Stimulated activated CD8-positive, alpha-beta memory T cell treated with anti-CD3 and anti-CD28 coated beads, Interleukin-4, amount 100 ng/mL, for 24 hours (primary cell): ENCODE measurements around the gene PRIMA1.

Experiments
- DNase-seq: peaks from one replicate; pipeline ENCODE4 v3.0.0-alpha.2; 2020; ENCODE audit warnings: low read depth

Gene PRIMA1

GRCh38 chr14:93794756-93795155 lies 6.5 kb upstream of the PRIMA1 start:
- no peak for DNase-seq

- DNase-seq: no peak
Observed at GRCh38 chr14:93793555-93794324, 5.5 kb upstream of the PRIMA1 start.

- no peak for DNase-seq
Observed at GRCh38 chr14:93792391-93792790, 4.1 kb upstream of the PRIMA1 start.

DNA sequence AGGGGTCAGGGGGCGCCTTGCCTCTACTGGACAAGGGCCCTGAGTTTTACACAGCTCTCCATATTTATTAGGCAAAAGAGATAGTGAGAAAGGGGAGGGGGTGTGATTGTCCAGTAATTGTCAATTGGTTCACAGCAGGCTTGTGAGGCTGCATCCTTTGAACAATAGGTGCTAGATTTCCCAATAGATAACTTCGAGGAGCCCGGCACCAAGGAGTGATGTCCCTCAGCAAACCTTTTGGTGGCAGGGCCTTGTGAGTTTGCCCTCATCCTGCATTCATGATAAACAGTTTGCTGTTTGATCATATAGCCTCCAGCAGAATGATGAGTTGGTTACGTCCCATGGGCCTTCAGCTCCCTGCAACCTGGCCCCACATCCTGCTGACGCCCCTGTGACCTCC lies 2.7 kb upstream of the PRIMA1 start:
- no peak for DNase-seq

DNA sequence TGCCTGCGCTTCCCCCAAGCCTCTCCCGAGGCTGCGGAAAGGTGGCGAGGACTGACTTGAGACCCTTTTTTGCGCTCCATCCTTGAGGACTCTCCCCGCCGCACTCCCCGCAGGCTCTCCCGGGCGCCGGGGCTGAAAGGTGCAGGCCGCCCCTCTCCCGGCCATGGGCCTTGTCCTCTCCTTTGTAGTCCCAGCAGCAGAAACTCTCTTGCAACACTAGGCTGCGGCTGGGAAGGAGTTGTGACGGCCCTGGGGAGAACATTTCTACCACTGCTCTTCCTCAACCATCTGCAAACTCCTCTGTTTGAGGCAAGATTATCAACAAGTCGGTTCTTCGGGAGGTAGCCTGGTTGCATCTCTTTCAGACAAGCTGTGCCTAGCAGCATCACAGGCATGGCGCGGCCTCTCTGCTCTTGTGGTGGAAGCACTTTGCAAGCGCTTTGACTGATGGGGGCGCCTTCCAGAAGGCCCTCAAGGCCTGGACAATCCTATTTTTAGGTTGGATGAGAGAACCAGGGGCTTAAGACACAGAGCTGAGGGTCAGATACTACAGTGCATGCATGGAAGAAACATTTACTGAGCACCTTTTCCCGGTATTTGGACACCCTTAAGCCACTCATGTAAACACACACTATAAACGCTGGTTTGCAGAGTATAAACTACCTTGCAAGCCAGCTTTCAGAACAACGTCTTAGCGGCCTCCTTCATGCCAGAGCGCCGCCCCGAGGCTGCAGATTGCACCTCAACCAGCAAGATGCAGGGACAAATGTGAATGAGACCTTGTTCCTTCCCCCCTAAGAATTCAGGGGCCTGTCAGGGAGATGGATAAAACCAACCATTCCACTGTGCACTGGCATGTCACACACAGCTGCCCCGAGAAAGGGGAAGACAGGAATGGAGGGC lies 1.2 kb upstream of the PRIMA1 start:
- no peak for DNase-seq

GRCh38 chr14:93788543-93789227 lies 400 bp upstream of the PRIMA1 start:
- no peak for DNase-seq

DNA sequence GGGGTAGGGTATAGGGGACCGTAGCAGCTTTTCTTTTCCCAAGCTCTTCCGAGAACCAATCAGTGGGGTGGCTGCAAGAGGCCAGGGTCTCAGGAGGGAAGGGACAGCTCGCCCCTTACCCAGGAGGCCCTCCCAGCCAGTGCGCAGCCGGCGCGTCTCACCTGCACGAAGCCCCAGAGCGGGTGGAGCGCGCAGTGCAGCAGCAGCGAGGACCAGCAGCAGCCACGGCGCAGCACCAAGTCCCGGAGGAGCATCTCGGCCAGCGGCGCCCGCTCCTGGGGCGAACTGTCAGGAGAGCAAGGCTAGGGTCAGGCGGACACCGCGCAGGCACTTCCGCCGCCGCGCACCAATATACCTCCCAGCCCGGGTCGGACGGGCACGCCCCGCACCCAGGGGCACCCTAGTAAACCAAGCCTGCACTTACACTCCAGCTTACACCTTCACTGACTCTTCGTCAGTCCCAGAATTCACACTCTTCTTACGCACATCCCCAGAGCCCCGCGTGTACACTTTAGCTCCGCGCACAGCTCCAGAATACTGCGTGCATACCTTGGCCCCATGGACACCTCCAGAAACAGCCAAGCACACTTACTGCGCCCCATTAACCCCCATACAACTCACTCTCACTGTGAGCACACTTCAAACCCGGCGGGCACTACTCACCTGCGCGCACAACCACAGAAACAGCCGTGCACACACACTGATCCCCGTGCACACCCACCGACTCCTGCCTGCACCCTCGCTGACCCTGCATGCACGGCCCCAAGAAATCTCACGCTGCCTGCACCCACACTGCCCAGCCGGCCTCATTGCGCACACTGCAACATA lies 606 bp downstream of the PRIMA1 start:
- DNase-seq: no peak

GRCh38 chr14:93785423-93785822 lies 2.9 kb downstream of the PRIMA1 start:
- DNase-seq: no peak

DNA sequence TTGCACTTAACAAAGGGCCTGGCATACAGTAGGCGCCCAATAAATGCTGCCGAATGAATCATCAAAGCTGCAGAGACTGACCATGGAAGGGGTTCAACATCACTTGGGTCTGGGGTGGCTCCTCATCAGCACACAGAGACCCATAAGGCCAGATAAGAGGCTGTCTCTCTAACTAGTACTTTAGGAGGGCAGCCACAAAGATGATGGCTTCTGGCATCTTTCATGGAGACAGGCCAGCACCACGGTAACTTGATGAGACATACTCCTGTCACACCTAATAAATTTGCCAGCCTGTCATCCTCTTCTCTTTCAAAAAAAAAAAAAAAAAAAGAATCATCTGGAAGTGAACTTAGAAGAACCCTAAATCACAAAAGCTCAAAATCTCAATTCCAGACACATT lies 3.4 kb downstream of the PRIMA1 start:
- DNase-seq: no peak

DNA sequence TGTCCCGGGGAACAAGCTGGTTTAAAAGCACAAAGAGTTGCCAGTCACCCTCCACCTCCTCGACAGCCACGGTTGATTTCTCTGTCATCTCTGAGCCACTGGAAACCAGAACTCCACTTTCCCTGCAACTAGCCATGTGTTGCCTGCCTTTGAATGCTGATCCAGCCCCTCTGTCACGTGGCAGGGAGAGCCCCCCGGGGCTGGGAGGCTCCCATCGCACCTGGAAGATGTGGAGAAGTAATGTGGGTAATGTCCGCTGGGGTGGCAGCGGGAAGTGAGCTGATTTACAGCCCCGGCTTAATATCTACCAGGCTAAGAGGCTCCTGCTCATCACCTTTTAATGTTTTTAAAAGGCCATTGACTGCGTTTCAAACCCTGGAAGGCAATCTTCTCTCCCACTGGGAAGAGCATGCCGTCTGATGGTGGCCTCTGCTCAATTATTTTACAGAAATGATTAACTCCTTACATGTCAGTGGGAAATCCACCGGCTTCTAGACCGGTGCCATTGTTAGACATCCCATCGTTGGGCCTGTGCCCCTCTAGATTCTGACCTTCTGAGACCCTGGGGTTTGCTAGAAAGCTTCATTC lies 7.4 kb downstream of the PRIMA1 start:
- DNase-seq: no peak

DNA sequence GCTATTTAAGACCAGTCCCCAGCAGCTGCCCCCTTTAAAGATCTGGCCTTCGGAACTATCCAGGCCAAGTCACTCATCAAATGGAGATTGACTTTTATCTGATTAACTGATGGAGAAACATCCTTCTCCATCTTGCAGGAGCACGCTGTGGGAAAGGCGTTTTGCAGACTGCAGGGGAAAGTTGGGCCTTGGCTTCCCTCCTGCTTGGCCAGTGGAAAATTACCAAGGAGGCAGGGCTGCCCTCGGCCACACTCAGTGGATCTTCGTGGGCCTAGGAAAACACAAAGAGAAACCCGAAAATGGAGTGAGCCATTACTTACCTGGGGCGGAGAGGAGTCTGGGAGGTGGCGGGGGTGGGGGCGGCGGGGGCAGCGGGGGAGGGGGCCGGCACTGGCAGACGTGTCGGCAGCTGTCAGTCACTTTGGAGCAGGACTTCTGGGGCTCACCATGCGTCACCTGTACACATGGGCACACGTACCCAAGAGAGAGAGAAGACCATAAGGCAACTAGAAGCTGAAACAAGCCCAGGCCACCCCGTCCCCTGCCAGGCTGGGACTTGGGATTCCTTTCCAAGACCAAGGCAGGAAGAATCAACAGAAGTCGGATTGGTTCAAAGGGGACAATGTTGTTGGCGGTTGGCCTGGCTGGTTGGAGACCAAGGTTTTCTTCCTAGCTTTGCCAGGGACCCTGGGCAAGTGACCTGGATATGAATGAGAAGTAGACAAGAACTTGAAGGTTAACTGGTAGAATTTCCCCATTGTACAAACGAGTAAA lies 9.2 kb downstream of the PRIMA1 start:
- no peak for DNase-seq

GRCh38 chr14:93778453-93778852 lies 9.8 kb downstream of the PRIMA1 start:
- DNase-seq: no peak

- DNase-seq: no peak
Observed at GRCh38 chr14:93775744-93776143, 12.5 kb downstream of the PRIMA1 start.

DNA sequence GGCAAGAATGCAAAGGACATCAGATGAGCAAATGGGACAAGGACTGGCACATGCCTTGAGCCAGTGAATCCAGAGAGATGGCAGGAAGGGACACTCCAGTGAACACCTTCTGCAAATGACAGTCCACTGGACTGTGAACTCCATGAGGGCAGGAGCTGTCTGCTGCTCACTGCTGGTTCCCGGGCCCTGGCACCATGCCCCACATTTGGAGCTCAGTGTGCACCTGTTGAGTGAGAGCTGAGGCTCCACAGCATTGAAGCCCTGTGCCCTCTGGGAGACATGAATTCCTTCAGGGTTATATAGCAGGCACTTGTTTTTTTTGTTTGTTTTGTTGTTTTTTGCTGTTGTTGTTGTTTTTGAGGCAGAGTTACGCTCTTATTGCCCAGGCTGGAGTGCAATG lies 13.1 kb downstream of the PRIMA1 start:
- DNase-seq: no peak

GRCh38 chr14:93772263-93772662 lies 16.0 kb downstream of the PRIMA1 start:
- no peak for DNase-seq

GRCh38 chr14:93765970-93766369 lies 22.3 kb downstream of the PRIMA1 start:
- no peak for DNase-seq

- DNase-seq: no peak
Observed at GRCh38 chr14:93765155-93765554, 23.1 kb downstream of the PRIMA1 start.

- DNase-seq: no peak
Observed at GRCh38 chr14:93764211-93764659, 24.1 kb downstream of the PRIMA1 start.

GRCh38 chr14:93759719-93760307 lies 28.5 kb downstream of the PRIMA1 start:
- no peak for DNase-seq

- no peak for DNase-seq
Observed at GRCh38 chr14:93757206-93757605, 31.1 kb downstream of the PRIMA1 start.
